OCI-LY7 (cell line): Measurements from ENCODE around the gene GREM2.

Experiments
- EZH2phosphoT487 ChIP-seq: fragments of 200-600 bp; sonication (generic); IDR thresholded peaks from 2 replicates; pipeline ENCODE4 v1.6.1; 2018; ENCODE audit warnings: low read depth, borderline replicate concordance, mild to moderate bottlenecking, mixed run types, antibody characterized with exemption, low read length, moderate library complexity, mixed read lengths
- TF ChIP-seq, protein P1 (sequence below): fragments of 200-600 bp; sonication (generic); conservative IDR thresholded peaks from 2 replicates; pipeline ENCODE4 v1.5.1; 2014; ENCODE audit warnings: mild to moderate bottlenecking, antibody characterized with exemption, low read length, moderate library complexity, mixed read lengths

GRCh38 chr1:240611228-240611618, 732 bp downstream of the GREM2 start:
- TF ChIP-seq, protein P1, sequence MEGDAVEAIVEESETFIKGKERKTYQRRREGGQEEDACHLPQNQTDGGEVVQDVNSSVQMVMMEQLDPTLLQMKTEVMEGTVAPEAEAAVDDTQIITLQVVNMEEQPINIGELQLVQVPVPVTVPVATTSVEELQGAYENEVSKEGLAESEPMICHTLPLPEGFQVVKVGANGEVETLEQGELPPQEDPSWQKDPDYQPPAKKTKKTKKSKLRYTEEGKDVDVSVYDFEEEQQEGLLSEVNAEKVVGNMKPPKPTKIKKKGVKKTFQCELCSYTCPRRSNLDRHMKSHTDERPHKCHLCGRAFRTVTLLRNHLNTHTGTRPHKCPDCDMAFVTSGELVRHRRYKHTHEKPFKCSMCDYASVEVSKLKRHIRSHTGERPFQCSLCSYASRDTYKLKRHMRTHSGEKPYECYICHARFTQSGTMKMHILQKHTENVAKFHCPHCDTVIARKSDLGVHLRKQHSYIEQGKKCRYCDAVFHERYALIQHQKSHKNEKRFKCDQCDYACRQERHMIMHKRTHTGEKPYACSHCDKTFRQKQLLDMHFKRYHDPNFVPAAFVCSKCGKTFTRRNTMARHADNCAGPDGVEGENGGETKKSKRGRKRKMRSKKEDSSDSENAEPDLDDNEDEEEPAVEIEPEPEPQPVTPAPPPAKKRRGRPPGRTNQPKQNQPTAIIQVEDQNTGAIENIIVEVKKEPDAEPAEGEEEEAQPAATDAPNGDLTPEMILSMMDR: no peak
- no peak for TF ChIP-seq EZH2phosphoT487
